Measurements from ENCODE around the gene CALY. TPM values are rescaled to one million over a fixed set of nuclear protein-coding genes. Genes with fewer than 3 reads are reported as not detected.

Gene CALY
- total RNA-seq, 2 donors from 2014 or later: 1.8 TPM; not detected in 1

DNA sequence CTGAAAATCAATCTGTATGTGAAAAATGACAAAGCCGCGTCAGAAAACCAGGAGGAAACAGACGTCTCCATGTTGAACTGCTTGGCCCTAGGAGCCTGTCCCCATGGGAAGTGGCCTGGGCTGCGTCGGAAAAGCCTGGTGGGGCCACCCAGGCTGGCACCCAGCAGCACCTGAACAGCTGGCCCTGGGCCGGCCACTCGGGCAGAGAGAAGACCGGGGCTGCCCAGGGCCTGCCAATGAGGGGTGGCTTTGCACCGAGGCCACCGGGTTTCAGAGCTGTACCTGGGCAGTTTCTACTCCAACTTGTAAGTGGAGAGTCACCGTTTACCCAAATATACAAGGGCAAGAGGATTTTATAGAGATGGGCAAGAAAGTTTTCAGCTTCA is 22.2 kb upstream of the CALY start:
- no peaks in the 10 kb centered on the region for H3K27me3 ChIP-seq
- H3K36me3 ChIP-seq (replicated peaks in 1 of 2; ENCODE audit: insufficient read depth in 1 of 2, low read depth in 2 of 2): peaks cover 0 to 2% of the 10 kb centered on the region in 2 donors
- peaks cover 47% of the 10 kb centered on the region for H3K4me1 ChIP-seq
- no peak for TF ChIP-seq POLR2A (IDR thresholded peaks at IDR 0.05)
- TF ChIP-seq, protein P1, sequence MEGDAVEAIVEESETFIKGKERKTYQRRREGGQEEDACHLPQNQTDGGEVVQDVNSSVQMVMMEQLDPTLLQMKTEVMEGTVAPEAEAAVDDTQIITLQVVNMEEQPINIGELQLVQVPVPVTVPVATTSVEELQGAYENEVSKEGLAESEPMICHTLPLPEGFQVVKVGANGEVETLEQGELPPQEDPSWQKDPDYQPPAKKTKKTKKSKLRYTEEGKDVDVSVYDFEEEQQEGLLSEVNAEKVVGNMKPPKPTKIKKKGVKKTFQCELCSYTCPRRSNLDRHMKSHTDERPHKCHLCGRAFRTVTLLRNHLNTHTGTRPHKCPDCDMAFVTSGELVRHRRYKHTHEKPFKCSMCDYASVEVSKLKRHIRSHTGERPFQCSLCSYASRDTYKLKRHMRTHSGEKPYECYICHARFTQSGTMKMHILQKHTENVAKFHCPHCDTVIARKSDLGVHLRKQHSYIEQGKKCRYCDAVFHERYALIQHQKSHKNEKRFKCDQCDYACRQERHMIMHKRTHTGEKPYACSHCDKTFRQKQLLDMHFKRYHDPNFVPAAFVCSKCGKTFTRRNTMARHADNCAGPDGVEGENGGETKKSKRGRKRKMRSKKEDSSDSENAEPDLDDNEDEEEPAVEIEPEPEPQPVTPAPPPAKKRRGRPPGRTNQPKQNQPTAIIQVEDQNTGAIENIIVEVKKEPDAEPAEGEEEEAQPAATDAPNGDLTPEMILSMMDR (IDR thresholded peaks at IDR 0.05): no peak
- H3K27ac ChIP-seq: peak overlapping the region in 3 of 4 donors; percentile 64 to 73 (median 66)
- no peaks in the 10 kb centered on the region for H3K9me3 ChIP-seq
- no peak for ATAC-seq
- intact Hi-C loops (cut with DNase I): no loop called here
- 74 to 82% methylated on average over 5 to 11 of the region's 11 CpGs for WGBS, 2 donors
- no peak for DNase-seq
- no peak overlapping the region for H3K4me3 ChIP-seq

DNA sequence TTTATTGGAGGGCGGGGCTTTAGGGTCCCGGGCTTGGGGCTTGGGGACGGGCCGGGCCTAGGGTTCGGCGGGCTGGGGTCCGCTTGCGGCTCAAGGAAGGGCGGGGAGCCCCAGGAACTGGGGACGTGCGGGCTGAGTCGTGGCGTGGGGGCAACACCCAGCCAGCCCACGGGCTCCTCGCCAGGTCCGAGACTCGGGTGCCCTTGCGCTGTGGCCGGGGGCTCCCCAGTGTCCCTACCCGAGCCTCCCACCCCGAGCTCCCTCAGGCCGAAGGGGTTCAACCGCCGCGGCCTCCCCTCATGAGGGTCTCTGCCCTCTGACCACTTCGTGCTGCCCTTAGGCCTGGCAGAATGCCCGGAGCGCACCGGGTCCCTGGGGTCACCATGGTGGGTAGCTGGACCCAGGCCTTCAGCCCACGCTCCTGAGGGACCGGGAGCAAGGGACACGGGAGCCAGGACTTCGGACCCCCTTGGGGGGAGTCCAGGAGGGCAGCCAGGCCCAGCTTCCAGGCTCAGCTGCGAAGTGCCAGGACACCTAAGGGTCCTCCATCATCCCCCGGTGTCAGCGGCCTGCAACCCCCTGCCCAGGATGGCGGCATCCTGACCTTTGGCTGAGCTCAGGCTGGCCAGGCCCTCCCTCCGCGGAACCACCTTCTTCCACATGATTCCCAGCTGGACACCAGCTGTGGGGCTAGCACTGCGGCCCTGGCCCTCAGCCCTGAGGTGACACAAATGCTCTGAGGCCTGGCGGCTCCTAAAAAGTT is 21.6 kb upstream of the CALY start:
- WGBS, 2 donors: 72 to 96% methylated on average over 7 to 19 of the region's 41 CpGs
- H3K27me3 ChIP-seq: no peaks in the 10 kb centered on the region
- intact Hi-C loops (cut with DNase I): no loop called here
- DNase-seq (peak; percentile 41 to 70 (median 46)), ATAC-seq (no peak)
- no peak overlapping the region for H3K4me3 ChIP-seq
- TF ChIP-seq POLR2A (IDR thresholded peaks at IDR 0.05): no peak
- TF ChIP-seq, protein P1 (IDR thresholded peaks at IDR 0.05): no peak
- peaks cover 47% of the 10 kb centered on the region for H3K4me1 ChIP-seq
- no peaks in the 10 kb centered on the region for H3K9me3 ChIP-seq
- H3K27ac ChIP-seq: peak overlapping the region in 3 of 4 donors; percentile 64 to 73 (median 66)
- peaks cover 0 to 2% of the 10 kb centered on the region in 2 donors for H3K36me3 ChIP-seq (replicated peaks in 1 of 2; ENCODE audit: insufficient read depth in 1 of 2, low read depth in 2 of 2)

DNA sequence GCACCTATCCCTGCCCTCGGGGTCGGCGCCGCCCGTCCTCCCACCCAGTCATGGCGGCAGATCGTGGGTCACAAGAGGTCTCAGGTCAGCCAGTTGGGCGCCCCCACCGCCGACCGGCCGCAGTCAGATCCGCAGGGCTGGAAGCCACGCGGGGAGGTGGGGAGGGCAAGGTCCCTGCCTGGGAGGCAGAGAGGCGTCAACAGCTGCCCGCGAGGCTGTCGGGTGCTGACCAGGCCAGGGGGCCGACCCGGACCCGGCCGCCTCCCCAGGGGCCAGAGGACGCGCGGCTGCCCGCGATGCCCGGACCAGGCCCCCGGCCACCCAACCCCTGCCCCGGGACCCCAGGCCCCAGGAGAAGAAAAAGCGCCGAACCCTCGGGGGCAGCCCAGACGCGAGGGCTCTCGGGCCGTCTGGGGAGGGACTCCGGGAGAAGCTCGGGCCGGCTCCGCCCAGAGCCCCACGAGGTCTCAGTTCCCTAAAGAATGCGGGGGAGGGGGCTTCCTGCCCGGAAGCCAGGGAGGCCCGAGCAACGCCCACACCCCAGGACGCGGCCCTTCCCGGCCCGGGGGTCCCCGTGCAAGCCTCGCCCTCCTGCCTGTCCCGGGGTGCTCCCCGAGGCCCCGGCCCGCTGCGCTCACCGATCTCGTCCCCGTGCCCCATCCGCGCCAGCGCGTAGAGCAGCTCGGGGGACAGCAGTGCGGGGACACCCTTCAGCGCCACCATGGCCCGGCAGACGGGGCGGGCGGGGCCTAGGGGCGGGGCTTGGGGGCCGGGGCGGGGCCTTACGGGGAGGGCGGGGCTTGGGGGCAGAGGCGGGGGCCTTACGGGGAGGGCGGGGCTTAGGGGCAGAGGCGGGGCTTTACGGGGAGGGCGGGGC is 20.8 kb upstream of the CALY start, which contains the start of gene FUOM:
Gene FUOM, minus strand, starts transcription at position 735 of the 877 bp plus-strand sequence. Its CDS starts 12 bp downstream, at position 723.
- Histone ChIP-seq H3K4me1 (peaks cover 47% of the 10 kb centered on the region), H3K27ac (peak within 1 kb of the TSS in 3 of 4 donors; percentile 64 to 73 (median 66)), H3K9me3 (no peaks in the 10 kb centered on the region), H3K27me3 (no peaks in the 10 kb centered on the region), H3K4me3 (peak within 1 kb of the TSS in 1 of 2 donors; percentile 45), H3K36me3 (replicated peaks in 1 of 2; ENCODE audit: insufficient read depth in 1 of 2, low read depth in 2 of 2) (peaks cover 0 to 1% of the 10 kb centered on the region in 2 donors)
- WGBS, 2 donors: 4 to 7% methylated on average over 6 to 73 of the region's 83 CpGs
- peak; percentile 41 to 59 (median 44) for DNase-seq
- TF ChIP-seq POLR2A (IDR thresholded peaks at IDR 0.05): peak in 1 of 3 donors; percentile 40
- TF ChIP-seq, protein P1 (IDR thresholded peaks at IDR 0.05): no peak
- intact Hi-C loops (cut with DNase I): no loop called here
- peak; percentile 49 for ATAC-seq

DNA sequence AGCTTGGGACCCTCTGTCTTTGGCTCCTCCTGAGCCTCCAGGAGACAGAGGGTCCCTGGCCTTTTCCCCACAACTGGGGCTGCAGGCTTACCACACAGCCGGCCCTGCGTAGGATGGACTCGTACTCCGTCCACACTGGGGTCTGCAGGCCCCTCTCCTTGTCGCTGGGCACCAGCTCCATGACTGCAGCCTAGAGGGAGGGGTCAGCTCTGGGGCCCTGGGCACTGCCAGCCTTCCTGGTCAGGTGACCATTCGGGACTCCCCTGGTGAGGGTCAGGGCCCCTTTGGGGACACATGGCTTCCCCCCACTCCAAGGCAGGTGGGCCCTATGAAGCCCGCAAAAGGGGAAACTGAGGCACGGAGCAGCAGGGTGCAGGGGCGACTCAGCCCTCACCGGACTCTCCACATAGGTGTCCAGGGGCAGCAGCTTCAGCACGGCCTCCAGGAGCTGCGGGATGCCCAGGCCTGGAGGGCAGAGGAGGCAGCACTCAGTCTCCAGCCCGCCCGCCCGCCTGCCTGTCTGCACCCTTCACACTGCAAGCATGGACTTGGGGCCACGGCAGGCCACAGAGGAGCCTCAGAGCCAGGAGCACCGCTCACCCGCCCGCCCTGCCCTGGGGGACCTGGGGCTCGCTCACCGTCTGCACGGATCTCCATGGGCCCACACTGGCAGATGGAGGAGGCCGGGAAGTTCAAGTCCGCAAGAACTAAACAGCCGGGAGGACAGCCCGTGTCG is 20.0 kb upstream of the CALY start:
- no peak overlapping the region for H3K27ac ChIP-seq
- intact Hi-C loops (cut with DNase I): no loop called here
- WGBS, 2 donors: 64 to 69% methylated on average over 15 to 25 of the region's 27 CpGs

More for the DNA sequence above, 20.0 kb upstream of the CALY start:
- ATAC-seq: no peak
- no peaks in the 10 kb centered on the region for H3K9me3 ChIP-seq
- H3K27me3 ChIP-seq: no peaks in the 10 kb centered on the region
- peaks cover 47% of the 10 kb centered on the region for H3K4me1 ChIP-seq
- TF ChIP-seq, protein P1 (IDR thresholded peaks at IDR 0.05): no peak
- TF ChIP-seq POLR2A (IDR thresholded peaks at IDR 0.05): no peak
- no peaks in the 10 kb centered on the region for H3K36me3 ChIP-seq (replicated peaks in 1 of 2; ENCODE audit: insufficient read depth in 1 of 2, low read depth in 2 of 2)
- no peak for DNase-seq
- no peak overlapping the region for H3K4me3 ChIP-seq
